Kidney (tissue), 14 donors: ENCODE data around the gene NAGK. TPM values are rescaled to one million over a fixed set of nuclear protein-coding genes. Genes with fewer than 3 reads are reported as not detected.
A peak's percentile ranks its signal among the peaks of the same experiment; 100 is the strongest.

Experiments used
- DNase-seq, 5 donors: peaks; one replicate each; pipeline ENCODE4 v3.0.0-alpha.2; 2013 to 2020
- FAIRE-seq: peaks from 2 replicates; lab custom pipeline; 2012; peaks lifted over from hg19 to GRCh38; lab: Jason Lieb, UNC
- H3K27ac ChIP-seq, 2 donors: one replicate each; pipeline ENCODE4 v1.7.0; 2013; ENCODE audit warnings: low read depth in 2 of 2, low read length in 2 of 2, inconsistent platforms in 1 of 2
- H3K27me3 ChIP-seq: one replicate; pipeline ENCODE4 v1.7.1; 2013; ENCODE audit warnings: low read length, inconsistent platforms; ENCODE audit not compliant: control insufficient read depth, insufficient read depth
- H3K36me3 ChIP-seq, 3 donors: one replicate each; pipeline versions ENCODE4 v1.7.0 to v1.7.1; 2013; ENCODE audit warnings: low read length in 3 of 3, control low read depth in 1 of 3, inconsistent platforms in 1 of 3; ENCODE audit not compliant: insufficient read depth in 3 of 3, control insufficient read depth in 2 of 3
- H3K4me1 ChIP-seq, 3 donors: one replicate each; pipeline versions ENCODE4 v1.7.0 to v1.7.1; 2013; ENCODE audit warnings: low read length in 3 of 3, inconsistent platforms in 1 of 3, low read depth in 1 of 3; ENCODE audit not compliant: control insufficient read depth in 2 of 3, insufficient read depth in 2 of 3
- H3K4me3 ChIP-seq, 3 donors: one replicate each; pipeline versions ENCODE4 v1.7.0 to v1.8.1; 2013; ENCODE audit warnings: low read length in 3 of 3, control low read depth in 1 of 3, inconsistent platforms in 1 of 3
- H3K9ac ChIP-seq, 3 donors: one replicate each; pipeline versions ENCODE4 v1.7.0 to v1.7.1; 2013; ENCODE audit warnings: low read length in 3 of 3, control low read depth in 1 of 3, inconsistent platforms in 1 of 3
- H3K9me3 ChIP-seq, 3 donors: one replicate each; pipeline versions ENCODE4 v1.7.0 to v1.7.1; 2013; ENCODE audit warnings: low read length in 3 of 3, control low read depth in 1 of 3, inconsistent platforms in 1 of 3; ENCODE audit not compliant: control insufficient read depth in 2 of 3, insufficient read depth in 1 of 3
- CTCF ChIP-seq: IDR thresholded peaks from 3 replicates; pipeline ENCODE4 v1.5.1; 2012; ENCODE audit warnings: mild to moderate bottlenecking, moderate library complexity, borderline replicate concordance; ENCODE audit not compliant: insufficient read depth; ENCODE audit errors: extremely low read depth
- intact Hi-C: fragments of 100-400 bp; cut with DNase I; formaldehyde crosslinking; loops from one replicate; pipeline ENCODE4 v1.11.1; 2022
- polyA plus RNA-seq: library from polyadenylated mRNA; stranded (reverse); fragments of 350-450 nt; fragmentation: Illumina TruSeq; extraction: RNeasy Lipid Tissue Mini Kit (QIAGEN cat#74804); gene quantifications from one replicate; pipeline ENCODE4 v1.2.3, GENCODE V29; 2014; ENCODE audit warnings: low read depth, low replicate concordance; ENCODE audit not compliant: insufficient read depth
- total RNA-seq: library from RNA; stranded (reverse); fragmentation: NEBNext Ultra II Directional; extraction: Animal tissue kit (Norgen Biotek cat#: 25700); gene quantifications from one replicate; pipeline ENCODE4 v1.2.1, GENCODE V29; 2021
- donor health status: control.
- donor health status: control.
- donor health status: control.
- donor health status: control.
- donor health status: control.
- donor health status: DM: yes; HTN: yes; CAD: no.
- donor health status: Normal renal cell carcinoma (clear cell type).

Gene NAGK
- total and polyA plus RNA-seq, 2 donors from 2014 or later = 102 to 113 TPM

GRCh38 chr2:71100195-71100964 is 31.9 kb downstream of the NAGK start:
- FAIRE-seq = peak; percentile 39
- no peak overlapping the region for H3K9ac ChIP-seq
- no peak overlapping the region for H3K27ac ChIP-seq
- no peak overlapping the region for H3K4me3 ChIP-seq
- no peaks in the 10 kb centered on the region for H3K27me3 ChIP-seq
- no peaks in the 10 kb centered on the region for H3K9me3 ChIP-seq
- intact Hi-C loops = no loop called here
- peak; percentile 64 for TF ChIP-seq CTCF
- no peaks in the 10 kb centered on the region for H3K4me1 ChIP-seq
- H3K36me3 ChIP-seq = no peaks in the 10 kb centered on the region
- DNase-seq = peak in 3 of 5 donors; percentile 24 to 59 (median 38)

GRCh38 chr2:71101656-71102055 is 33.2 kb downstream of the NAGK start:
- Histone ChIP-seq H3K27me3 (no peaks in the 10 kb centered on the region), H3K4me3 (no peak overlapping the region), H3K9ac (no peak overlapping the region), H3K36me3 (no peaks in the 10 kb centered on the region), H3K4me1 (no peaks in the 10 kb centered on the region), H3K27ac (no peak overlapping the region), H3K9me3 (no peaks in the 10 kb centered on the region)
- no peak for TF ChIP-seq CTCF
- FAIRE-seq (no peak), DNase-seq (no peak)
- intact Hi-C loops = no loop called here

GRCh38 chr2:71102981-71103681 is 34.7 kb downstream of the NAGK start:
- Histone ChIP-seq H3K27me3 (no peaks in the 10 kb centered on the region), H3K9me3 (no peaks in the 10 kb centered on the region), H3K4me1 (no peaks in the 10 kb centered on the region), H3K9ac (no peak overlapping the region), H3K4me3 (no peak overlapping the region), H3K36me3 (no peaks in the 10 kb centered on the region), H3K27ac (no peak overlapping the region)
- DNase-seq (no peak), FAIRE-seq (no peak)
- TF ChIP-seq CTCF = no peak
- intact Hi-C loops = no loop called here
